ES-I3 (cell line): Measurements from ENCODE around the gene MCM3AP.

Source experiments
- H3K36me3 ChIP-seq: 2 replicates; pipeline ENCODE4 v1.6.1; 2013; ENCODE audit warnings: mild to moderate bottlenecking, low read length, control low read depth, moderate library complexity; ENCODE audit not compliant: insufficient read depth
- H3K4me1 ChIP-seq: 2 replicates; pipeline ENCODE4 v1.6.1; 2013; ENCODE audit warnings: mild to moderate bottlenecking, control low read depth, low read length; ENCODE audit not compliant: insufficient read depth
- H3K9ac ChIP-seq: 2 replicates; pipeline ENCODE4 v1.6.1; 2013; ENCODE audit warnings: low read depth, mild to moderate bottlenecking, low read length, moderate library complexity
- H3K9me3 ChIP-seq: 2 replicates; pipeline ENCODE4 v1.6.1; 2013; ENCODE audit warnings: mild to moderate bottlenecking, low read length, moderate library complexity; ENCODE audit not compliant: control insufficient read depth, insufficient read depth

Gene MCM3AP

GRCh38 chr21:46285206-46285661, at the start of gene MCM3AP:
Gene MCM3AP (minus strand): TSS chr21:46285611. CDS start chr21:46285286, 325 bp downstream.
- H3K36me3 ChIP-seq = peaks cover 20% of the 10 kb centered on the region
- no peaks in the 10 kb centered on the region for H3K9me3 ChIP-seq
- H3K4me1 ChIP-seq = peaks cover 16% of the 10 kb centered on the region
- peak within 1 kb of the TSS; percentile 78 for H3K9ac ChIP-seq

- Histone ChIP-seq H3K9ac (no peak overlapping the region), H3K36me3 (peaks cover 12% of the 10 kb centered on the region), H3K9me3 (no peaks in the 10 kb centered on the region), H3K4me1 (no peaks in the 10 kb centered on the region)
Observed at GRCh38 chr21:46334351-46335140, 49.1 kb upstream of the MCM3AP start.

- Histone ChIP-seq H3K36me3 (peaks cover 12% of the 10 kb centered on the region), H3K4me1 (no peaks in the 10 kb centered on the region; the same call in 1 of the 2 replicates), H3K9ac (no peak overlapping the region), H3K9me3 (no peaks in the 10 kb centered on the region)
Observed at GRCh38 chr21:46329796-46330195, 44.4 kb upstream of the MCM3AP start.

GRCh38 chr21:46328151-46328550, 42.7 kb upstream of the MCM3AP start:
- Histone ChIP-seq H3K9ac (no peak overlapping the region), H3K4me1 (no peaks in the 10 kb centered on the region; the same call in 1 of the 2 replicates), H3K9me3 (no peaks in the 10 kb centered on the region), H3K36me3 (peaks cover 8% of the 10 kb centered on the region)

- H3K4me1 ChIP-seq = no peaks in the 10 kb centered on the region; the same call in 1 of the 2 replicates
- H3K9ac ChIP-seq = no peak overlapping the region
- peaks cover 8% of the 10 kb centered on the region for H3K36me3 ChIP-seq
- no peaks in the 10 kb centered on the region for H3K9me3 ChIP-seq
Observed at GRCh38 chr21:46327711-46328110, 42.3 kb upstream of the MCM3AP start.

GRCh38 chr21:46326110-46326703, 40.8 kb upstream of the MCM3AP start:
- H3K36me3 ChIP-seq = peaks cover 8% of the 10 kb centered on the region
- no peaks in the 10 kb centered on the region for H3K9me3 ChIP-seq
- no peak overlapping the region for H3K9ac ChIP-seq
- H3K4me1 ChIP-seq = peaks cover 4% of the 10 kb centered on the region

- peaks cover 5% of the 10 kb centered on the region for H3K4me1 ChIP-seq
- H3K9ac ChIP-seq = peak overlapping the region; percentile 86
- H3K36me3 ChIP-seq = peaks cover 12% of the 10 kb centered on the region
- no peaks in the 10 kb centered on the region for H3K9me3 ChIP-seq
Observed at GRCh38 chr21:46325073-46325912, 39.9 kb upstream of the MCM3AP start.

GRCh38 chr21:46324390-46325072, 39.1 kb upstream of the MCM3AP start:
- no peaks in the 10 kb centered on the region for H3K9me3 ChIP-seq
- H3K9ac ChIP-seq = peak overlapping the region; percentile 100
- H3K36me3 ChIP-seq = peaks cover 7% of the 10 kb centered on the region
- peaks cover 5% of the 10 kb centered on the region for H3K4me1 ChIP-seq

- peaks cover 7% of the 10 kb centered on the region for H3K36me3 ChIP-seq
- no peaks in the 10 kb centered on the region for H3K9me3 ChIP-seq
- H3K9ac ChIP-seq = peak within 1 kb of the TSS; percentile 100
- H3K4me1 ChIP-seq = peaks cover 5% of the 10 kb centered on the region
Observed at GRCh38 chr21:46323710-46324389, 38.4 kb upstream of the MCM3AP start, which contains the start of the genes C21orf58 and PCNT. Gene C21orf58 (minus strand): TSS chr21:46323870. CDS start chr21:46322738, 1,132 bp downstream. Gene PCNT (plus strand): TSS chr21:46324156. CDS start chr21:46324229, 73 bp downstream.

GRCh38 chr21:46323227-46323709, 37.9 kb upstream of the MCM3AP start:
- peaks cover 8% of the 10 kb centered on the region for H3K4me1 ChIP-seq
- H3K36me3 ChIP-seq = peaks cover 7% of the 10 kb centered on the region

GRCh38 chr21:46322351-46323226, 37.2 kb upstream of the MCM3AP start:
- peaks cover 6% of the 10 kb centered on the region for H3K36me3 ChIP-seq
- H3K4me1 ChIP-seq = peaks cover 14% of the 10 kb centered on the region
- no peaks in the 10 kb centered on the region for H3K9me3 ChIP-seq
- H3K9ac ChIP-seq = peak overlapping the region; percentile 100

More at GRCh38 chr21:46323227-46323709, 37.9 kb upstream of the MCM3AP start:
- no peaks in the 10 kb centered on the region for H3K9me3 ChIP-seq
- H3K9ac ChIP-seq = peak overlapping the region; percentile 100

- no peak overlapping the region for H3K9ac ChIP-seq
- H3K4me1 ChIP-seq = peaks cover 16% of the 10 kb centered on the region
- no peaks in the 10 kb centered on the region for H3K9me3 ChIP-seq
- H3K36me3 ChIP-seq = peaks cover 3% of the 10 kb centered on the region; the same call in 1 of the 2 replicates
Observed at GRCh38 chr21:46320331-46320801, 35.0 kb upstream of the MCM3AP start.
